ENCODE data around the gene CLSTN2.

DNA sequence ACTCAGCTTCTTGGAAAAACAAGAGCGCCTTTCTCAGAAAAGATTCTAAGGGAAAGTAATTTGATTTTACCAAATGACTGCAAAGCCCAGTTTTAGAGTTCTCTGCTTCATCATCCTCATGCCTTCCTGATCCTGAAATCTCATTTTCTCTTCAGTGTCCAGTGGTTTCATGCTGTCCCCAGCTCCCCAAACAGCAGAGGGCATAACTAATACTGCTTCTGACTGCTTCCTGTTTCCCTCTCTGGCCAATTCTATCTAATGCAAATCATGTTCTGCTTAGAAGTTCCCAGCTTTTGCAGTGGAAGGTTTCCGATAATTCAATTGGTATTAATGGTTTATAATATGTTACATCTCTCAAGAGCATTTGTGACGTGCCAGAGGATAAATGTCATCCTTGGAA, 161.1 kb downstream of the CLSTN2 start:
- TF ChIP-seq SIN3A (IDR thresholded peaks at IDR 0.05; ENCODE audit: borderline replicate concordance, insufficient read depth, low read length) (no peak), POLR2AphosphoS5 (IDR thresholded peaks at IDR 0.05; ENCODE audit: low read depth, low read length) (no peak), FOXP2 (optimal IDR thresholded peaks at IDR 0.05; ENCODE audit: borderline replicate concordance, extremely low read depth, extremely low read length, insufficient read depth) (no peak)
